SU-DHL-6 (cell line): ENCODE results near the gene FBN1.

Experiments
- H2AFZ ChIP-seq: fragments of 200-600 bp; sonication (generic); 2 replicates; pipeline ENCODE4 v1.6.1; 2014; ENCODE audit warnings: low read depth, mild to moderate bottlenecking, moderate library complexity, mixed read lengths, antibody characterized with exemption, low read length; ENCODE audit not compliant: severe bottlenecking
- H3F3A ChIP-seq: fragments of 200-600 bp; shearing (Covaris generic); 2 replicates; pipeline ENCODE4 v1.6.0; 2016; ENCODE audit warnings: antibody characterized with exemption, mild to moderate bottlenecking; ENCODE audit not compliant: insufficient read depth
- H3K27ac ChIP-seq: fragments of 200-600 bp; sonication (generic); 2 replicates; pipeline ENCODE4 v1.5.1; 2016; ENCODE audit warnings: low read depth, mild to moderate bottlenecking, low read length, moderate library complexity, mixed read lengths
- H3K27me3 ChIP-seq: fragments of 200-600 bp; sonication (generic), shearing (Covaris generic); 2 replicates; pipeline ENCODE4 v1.6.0; 2014; ENCODE audit warnings: mild to moderate bottlenecking, low read length
- H3K36me3 ChIP-seq: fragments of 200-600 bp; sonication (generic); 2 replicates; pipeline ENCODE4 v1.6.1; 2014; ENCODE audit warnings: mild to moderate bottlenecking, low read length, mixed read lengths
- H3K4me2 ChIP-seq: fragments of 300-600, 200-600 bp; shearing (Covaris generic), sonication (generic); 2 replicates; pipeline ENCODE4 v1.6.0; 2014; ENCODE audit warnings: low read length, low read depth, mild to moderate bottlenecking; ENCODE audit not compliant: poor library complexity, severe bottlenecking
- H3K4me3 ChIP-seq: fragments of 200-600 bp; sonication (generic); 2 replicates; pipeline ENCODE4 v1.5.1; 2014; ENCODE audit warnings: antibody characterized with exemption, low read length, mild to moderate bottlenecking, mixed read lengths; ENCODE audit not compliant: insufficient read depth, poor library complexity, severe bottlenecking
- H3K79me2 ChIP-seq: fragments of 200-600 bp; sonication (generic); 2 replicates; pipeline ENCODE4 v1.6.1; 2014; ENCODE audit warnings: mild to moderate bottlenecking, low read length, moderate library complexity; ENCODE audit not compliant: insufficient read depth
- H3K9ac ChIP-seq: fragments of 200-600 bp; sonication (generic); 2 replicates; pipeline ENCODE4 v1.7.0; 2014; ENCODE audit warnings: mild to moderate bottlenecking, low read length
- H3K9me2 ChIP-seq: fragments of 200-600 bp; sonication (generic); replicated peaks from 2 replicates; pipeline ENCODE4 v1.6.1; 2014; ENCODE audit warnings: low read length; ENCODE audit not compliant: insufficient read depth
- H3K9me3 ChIP-seq: fragments of 200-600 bp; sonication (generic); 2 replicates; pipeline ENCODE4 v1.6.1; 2014; ENCODE audit warnings: low read length, mixed read lengths; ENCODE audit not compliant: insufficient read depth
- H4K20me1 ChIP-seq: fragments of 200-600 bp; sonication (generic); 2 replicates; pipeline ENCODE4 v1.6.1; 2014; ENCODE audit warnings: low read depth, mild to moderate bottlenecking, antibody characterized with exemption, low read length, moderate library complexity, mixed read lengths
- CTCF ChIP-seq: fragments of 200-600 bp; sonication (generic); IDR thresholded peaks from one replicate; pipeline ENCODE4 v1.5.1; 2017; ENCODE audit warnings: antibody characterized with exemption, mild to moderate bottlenecking, low read length, moderate library complexity; ENCODE audit not compliant: insufficient read depth, poor library complexity, severe bottlenecking
- EZH2phosphoT487 ChIP-seq: fragments of 200-600 bp; sonication (generic), shearing (Covaris generic); conservative IDR thresholded peaks from 2 replicates; pipeline ENCODE4 v1.6.1; 2018; ENCODE audit warnings: mild to moderate bottlenecking, antibody characterized with exemption, low read length, moderate library complexity, mixed read lengths

FBN1 gene

GRCh38 chr15:48414015-48414414 is 231.5 kb downstream of the FBN1 start:
- Histone ChIP-seq H3K9me2 (no peaks in the 10 kb centered on the region), H2AFZ (no peak overlapping the region), H3F3A (no peaks in the 10 kb centered on the region), H3K79me2 (no peaks in the 10 kb centered on the region), H3K4me3 (no peak overlapping the region), H3K27me3 (no peaks in the 10 kb centered on the region), H3K27ac (no peak overlapping the region), H3K4me2 (no peak overlapping the region), H4K20me1 (no peaks in the 10 kb centered on the region), H3K9me3 (no peaks in the 10 kb centered on the region), H3K9ac (no peak overlapping the region), H3K36me3 (no peaks in the 10 kb centered on the region)
- TF ChIP-seq CTCF: no peak
- no peak for TF ChIP-seq EZH2phosphoT487

GRCh38 chr15:48413304-48413703 is 232.2 kb downstream of the FBN1 start:
- Histone ChIP-seq H4K20me1 (no peaks in the 10 kb centered on the region), H3K4me2 (no peak overlapping the region), H3K27me3 (no peaks in the 10 kb centered on the region), H3K36me3 (no peaks in the 10 kb centered on the region), H3K4me3 (no peak overlapping the region), H3F3A (no peaks in the 10 kb centered on the region), H3K27ac (no peak overlapping the region), H3K9me2 (no peaks in the 10 kb centered on the region), H3K9ac (no peak overlapping the region), H3K9me3 (no peaks in the 10 kb centered on the region), H2AFZ (no peak overlapping the region), H3K79me2 (no peaks in the 10 kb centered on the region)
- TF ChIP-seq EZH2phosphoT487: no peak
- no peak for TF ChIP-seq CTCF

GRCh38 chr15:48411971-48412591 is 233.4 kb downstream of the FBN1 start:
- no peaks in the 10 kb centered on the region for H3K27me3 ChIP-seq
- H3K9me2 ChIP-seq: no peaks in the 10 kb centered on the region
- H3K4me3 ChIP-seq: no peak overlapping the region
- H4K20me1 ChIP-seq: no peaks in the 10 kb centered on the region
- H3K27ac ChIP-seq: no peak overlapping the region
- no peak overlapping the region for H3K9ac ChIP-seq
- no peak overlapping the region for H3K4me2 ChIP-seq
- no peaks in the 10 kb centered on the region for H3K79me2 ChIP-seq
- H3F3A ChIP-seq: no peaks in the 10 kb centered on the region
- TF ChIP-seq CTCF (no peak), EZH2phosphoT487 (no peak)
- H3K9me3 ChIP-seq: no peaks in the 10 kb centered on the region
- H3K36me3 ChIP-seq: no peaks in the 10 kb centered on the region
- H2AFZ ChIP-seq: no peak overlapping the region
